Left cardiac atrium (tissue), 4 donors: Measurements from ENCODE around the gene TENM3. TPM values are rescaled to one million over a fixed set of nuclear protein-coding genes. Genes with fewer than 3 reads are reported as not detected.

Experiments
- ATAC-seq, 2 donors: fragments of 200-7000 bp; cut with Tn5 transposase; one replicate each; pipeline ENCODE4 v1.9.1; 2020; ENCODE audit warnings: mild to moderate bottlenecking in 2 of 2, moderate library complexity in 2 of 2
- DNase-seq: peaks from one replicate; pipeline ENCODE4 v3.0.0-alpha.2; 2020
- intact Hi-C, 2 donors: fragments of 100-400 bp; cut with DNase I; formaldehyde crosslinking; loops; one replicate each; pipeline versions ENCODE4 v1.14.1 to v1.15.1; 2022 to 2023
- total RNA-seq, 2 donors: library from RNA; stranded (reverse); fragmentation: NEBNext Ultra II Directional; extraction: Animal tissue kit (Norgen Biotek cat#: 25700); gene quantifications; one replicate each; pipeline ENCODE4 v1.2.1, GENCODE V29; 2021
- donor health status: DM: no; HTN: yes; CAD: no.
- donor health status: DM: no; HTN: yes; CAD: no; lungs with severe emphysema.
- donor health status: DM: yes; HTN: yes; CAD: no.
- donor health status: Dilated cardiomyopathy.

TENM3 gene
- total RNA-seq, 2 donors from 2014 or later, result 6.6 to 9.2 TPM

DNA sequence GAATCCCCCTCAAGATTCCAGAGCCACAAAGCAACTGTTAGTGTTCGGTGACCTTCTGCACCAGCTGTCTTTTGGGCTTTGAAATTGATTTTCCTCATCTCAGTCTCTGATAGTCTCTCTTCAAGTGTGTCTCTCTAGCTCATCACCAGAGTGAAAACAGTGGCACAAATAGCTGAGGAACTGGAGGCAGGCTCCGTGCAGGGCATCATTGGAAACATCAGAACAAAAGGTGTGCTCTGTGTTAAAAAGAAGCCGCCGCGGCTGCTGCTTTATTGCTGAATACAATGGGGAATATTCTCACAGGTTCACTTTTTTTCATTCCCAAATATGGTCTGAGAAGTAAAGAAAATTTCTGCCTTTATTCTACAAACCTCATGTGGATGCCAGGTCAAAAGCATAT, 376.5 kb downstream of the TENM3 start:
- intact Hi-C loops, result no loop called here
- no peak for ATAC-seq
- DNase-seq, result no peak

DNA sequence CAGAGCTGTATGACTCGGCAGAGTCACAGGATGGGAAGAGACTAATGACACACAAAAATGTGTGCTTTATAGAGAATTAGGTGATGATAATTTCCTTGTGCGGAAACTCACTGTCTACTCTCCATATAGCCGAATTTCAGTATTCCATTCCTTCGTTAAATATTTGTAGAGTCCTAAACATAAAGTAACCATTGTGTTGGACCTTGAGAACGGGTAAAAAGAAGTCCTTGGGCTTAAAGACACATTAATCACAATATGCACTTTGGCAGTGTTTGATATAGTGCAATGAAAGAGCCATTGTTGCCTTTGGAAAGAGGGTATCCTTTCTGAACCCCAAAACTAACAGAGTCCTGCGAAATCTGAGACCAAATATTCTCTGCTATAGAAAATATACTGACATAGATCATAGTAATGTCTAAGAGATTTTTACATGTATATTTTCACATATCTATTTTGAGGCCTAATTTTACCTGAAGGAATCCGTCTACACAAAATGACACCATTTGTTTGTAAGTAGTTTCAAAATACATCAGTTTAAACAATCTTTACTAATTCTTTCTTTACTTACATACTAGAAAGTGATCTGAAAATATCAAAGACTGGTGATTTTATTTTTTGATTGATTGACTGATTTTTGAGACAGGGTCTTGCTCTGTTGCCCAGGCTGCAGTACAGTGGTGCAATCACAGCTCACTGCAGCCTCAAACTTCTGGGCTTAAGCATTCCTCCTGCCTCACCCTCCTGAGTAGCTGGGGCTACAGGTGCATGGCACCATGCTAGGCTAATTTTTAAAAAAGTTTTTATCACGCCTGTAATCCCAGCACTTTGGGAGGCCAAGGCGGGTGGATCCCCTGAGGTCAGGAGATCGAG, 377.1 kb downstream of the TENM3 start:
- intact Hi-C loops, result no loop called here
- DNase-seq (no peak), ATAC-seq (no peak)

DNA sequence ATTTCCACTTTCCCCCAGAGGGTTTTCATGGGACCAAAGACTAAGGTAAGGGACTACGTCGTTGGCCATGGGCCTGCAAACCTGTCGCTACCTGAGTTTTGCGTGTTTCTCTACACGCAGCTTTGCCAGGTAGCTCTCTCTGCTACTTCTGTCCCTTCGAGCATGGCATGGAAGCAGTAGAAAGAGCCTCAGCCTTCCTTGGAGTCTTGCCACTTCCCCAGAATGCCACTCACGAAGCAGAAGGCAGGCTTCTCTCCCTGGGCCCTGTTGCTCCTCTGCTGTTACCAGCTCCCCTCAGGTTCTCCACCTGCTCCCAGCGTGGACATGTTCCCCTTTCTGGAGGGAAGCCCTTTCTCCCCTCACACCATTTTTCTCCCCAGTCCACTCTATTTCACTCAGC, 381.1 kb downstream of the TENM3 start:
- DNase-seq (no peak), ATAC-seq (no peak)
- intact Hi-C loops, result no loop called here

DNA sequence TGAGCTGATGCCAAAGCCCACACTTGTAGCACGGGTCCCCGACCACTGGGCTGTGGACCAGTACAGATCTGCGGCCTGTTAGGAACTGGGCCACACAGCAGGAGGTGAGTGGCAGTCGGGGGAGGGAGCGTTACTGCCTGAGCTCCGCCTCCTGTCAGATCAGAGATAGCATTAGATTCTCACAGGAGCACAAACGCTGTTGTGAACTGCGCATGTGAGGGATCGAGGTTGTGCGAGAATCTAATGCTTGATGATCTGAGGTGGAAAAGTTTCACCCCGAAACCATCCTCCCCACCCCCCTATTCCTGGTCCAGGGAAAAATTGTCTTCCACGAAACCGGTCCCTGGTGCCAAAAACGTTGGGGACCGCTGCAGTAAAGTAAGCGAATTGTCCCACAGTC, 382.0 kb downstream of the TENM3 start:
- DNase-seq (no peak), ATAC-seq (no peak)
- intact Hi-C loops, result no loop called here

DNA sequence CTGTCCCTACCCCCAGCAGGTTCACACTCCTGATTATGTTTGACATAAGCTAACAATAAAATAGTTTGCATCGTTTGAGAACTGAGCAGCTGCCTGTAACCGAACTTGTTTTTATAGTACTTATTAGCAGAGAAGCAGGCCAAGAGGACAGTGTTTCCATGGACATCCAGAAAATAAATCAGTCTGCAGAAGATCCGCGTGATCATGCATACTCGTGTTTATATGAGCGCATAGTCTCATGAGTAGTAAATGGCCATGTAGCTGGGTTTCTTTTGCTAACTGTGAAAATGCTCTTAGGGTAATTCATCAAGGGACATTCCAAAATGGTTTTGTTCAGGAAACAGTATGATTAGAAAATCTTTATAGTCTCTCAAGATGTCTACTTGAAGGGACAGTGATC, 384.8 kb downstream of the TENM3 start:
- ATAC-seq, result no peak
- intact Hi-C loops, result no loop called here

DNA sequence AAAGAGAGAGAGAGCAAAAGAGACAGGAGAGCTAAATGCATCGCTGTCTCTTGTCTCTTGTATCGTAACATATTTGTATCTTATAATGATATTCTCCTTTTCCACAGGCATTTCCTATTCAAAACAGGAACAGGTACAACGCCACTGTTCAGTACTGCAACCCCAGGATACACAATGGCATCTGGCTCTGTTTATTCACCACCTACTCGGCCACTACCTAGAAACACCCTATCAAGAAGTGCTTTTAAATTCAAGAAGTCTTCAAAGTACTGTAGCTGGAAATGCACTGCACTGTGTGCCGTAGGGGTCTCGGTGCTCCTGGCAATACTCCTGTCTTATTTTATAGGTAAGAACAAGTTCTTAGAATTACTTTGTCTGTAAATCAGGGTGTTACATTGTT, 385.3 kb downstream of the TENM3 start:
- intact Hi-C loops, result no loop called here
- ATAC-seq (no peak), DNase-seq (no peak)

More for the DNA sequence above, 384.8 kb downstream of the TENM3 start:
- no peak for DNase-seq

DNA sequence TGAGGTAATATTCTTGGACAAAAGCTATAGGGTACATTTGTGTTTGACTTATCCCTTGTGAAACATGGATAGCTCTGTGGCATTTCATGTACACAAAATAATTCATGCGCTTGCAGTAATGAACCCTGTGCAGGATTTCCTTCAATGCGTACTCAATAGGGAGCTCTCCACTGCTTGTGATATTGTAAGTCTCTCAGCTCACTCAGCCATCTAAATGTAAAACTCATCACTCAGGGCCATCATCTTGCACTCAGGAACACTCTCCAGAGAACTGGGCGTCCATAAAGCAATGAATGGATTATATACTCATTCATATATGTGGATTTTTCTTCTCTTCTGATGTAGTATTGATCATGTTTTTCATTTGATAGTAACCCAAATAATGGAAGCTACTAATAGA, 385.9 kb downstream of the TENM3 start:
- intact Hi-C loops, result no loop called here
- ATAC-seq (no peak), DNase-seq (no peak)

DNA sequence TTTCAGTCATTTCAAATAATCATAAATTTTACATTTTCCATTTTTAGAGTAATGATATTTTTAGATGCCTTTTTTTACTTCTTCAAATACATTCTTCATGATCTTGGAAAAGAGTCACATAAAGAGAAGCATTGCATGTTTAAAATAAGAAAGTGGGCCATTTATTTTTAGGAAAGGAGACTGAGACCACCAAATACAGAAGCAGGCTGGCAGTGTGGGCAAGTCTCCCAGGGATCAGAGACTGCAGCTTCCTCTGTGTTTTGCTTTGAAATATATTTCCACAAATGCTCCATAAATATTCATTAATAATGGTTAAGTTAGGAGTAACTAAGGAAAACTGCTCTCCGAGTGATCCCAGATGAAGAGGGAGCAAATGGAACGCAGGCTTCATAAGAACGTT, 397.3 kb downstream of the TENM3 start:
- no peak for ATAC-seq
- DNase-seq, result no peak
- intact Hi-C loops, result no loop called here

DNA sequence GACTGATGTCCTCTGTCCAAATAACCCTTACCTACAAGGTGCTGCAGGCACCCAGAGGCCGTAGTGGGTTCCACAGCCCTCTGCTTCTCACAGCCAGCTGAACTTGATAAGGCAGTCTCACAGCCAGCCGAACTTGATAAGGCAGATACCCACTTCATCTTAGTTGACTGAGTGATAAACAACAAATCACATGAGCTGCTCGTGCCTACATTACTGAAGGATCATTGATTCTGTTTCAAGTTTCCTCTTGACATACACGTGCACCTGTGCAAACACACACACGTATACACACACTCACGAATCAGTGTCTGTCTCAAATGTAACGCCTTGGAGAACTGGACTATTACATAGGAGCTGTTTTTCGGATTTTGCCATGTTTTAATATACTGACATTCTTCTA, 397.7 kb downstream of the TENM3 start:
- ATAC-seq (no peak), DNase-seq (no peak)
- intact Hi-C loops, result no loop called here

DNA sequence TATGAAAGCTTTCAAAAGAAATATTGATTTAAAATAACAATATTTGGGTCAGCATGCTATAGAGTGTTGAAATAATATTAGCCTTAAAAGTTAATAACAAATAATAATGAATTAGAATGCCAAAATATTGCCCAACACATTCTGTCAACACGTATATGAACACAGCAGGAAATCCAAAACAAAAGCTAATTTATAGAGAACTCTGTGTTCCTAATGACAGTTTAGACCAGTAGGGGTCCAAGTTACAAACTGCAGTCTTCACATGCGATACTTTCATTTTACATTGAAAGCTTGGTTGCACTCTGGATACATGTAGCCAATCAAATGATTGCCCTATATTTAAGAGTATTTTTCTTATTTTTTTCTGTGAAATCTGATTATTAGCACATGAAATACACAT, 399.6 kb downstream of the TENM3 start:
- DNase-seq (no peak), ATAC-seq (no peak)
- intact Hi-C loops, result no loop called here

DNA sequence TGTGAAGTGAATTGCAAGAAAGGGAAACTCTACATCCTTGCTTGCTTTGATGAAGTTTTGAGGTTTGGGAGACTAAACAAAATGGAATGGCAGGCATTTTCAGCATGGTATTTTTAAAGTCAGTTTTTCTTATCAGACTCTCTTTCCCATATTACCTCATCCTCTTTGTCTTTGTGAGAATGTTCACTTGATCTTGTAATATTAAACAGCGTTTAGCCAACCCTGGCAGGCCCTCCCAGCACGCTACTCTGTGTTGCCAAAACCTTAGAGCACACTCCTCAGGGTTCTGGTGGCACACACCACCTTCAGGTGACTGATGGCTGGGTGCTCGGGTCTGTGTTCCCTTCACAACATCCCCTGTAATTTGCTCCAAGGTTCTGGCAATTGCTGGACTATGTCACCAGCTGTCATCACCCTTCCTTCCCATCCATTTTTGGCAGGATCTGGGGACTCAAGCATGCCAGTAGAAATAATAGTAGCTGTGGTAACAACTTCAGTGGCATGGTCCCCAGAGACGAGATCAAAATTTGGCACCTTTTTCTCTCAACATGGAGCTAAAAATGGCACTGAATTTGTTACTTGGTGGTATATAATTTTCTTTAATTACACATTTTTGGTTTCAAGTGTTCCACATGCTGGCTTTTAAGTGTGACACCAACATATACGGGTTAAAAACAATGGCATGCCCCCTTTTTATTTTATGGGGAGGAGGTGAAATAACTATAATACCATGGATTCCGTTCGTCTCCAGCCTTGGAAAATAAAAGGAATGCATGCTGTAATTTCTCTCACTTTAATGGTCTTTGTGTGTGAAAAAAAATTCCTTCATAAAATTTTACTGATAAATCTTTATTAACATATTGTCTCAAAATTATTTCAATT, 400.8 kb downstream of the TENM3 start:
- intact Hi-C loops, result no loop called here
- peak; percentile 36 for DNase-seq
- peak; percentile 95 to 97 for ATAC-seq

DNA sequence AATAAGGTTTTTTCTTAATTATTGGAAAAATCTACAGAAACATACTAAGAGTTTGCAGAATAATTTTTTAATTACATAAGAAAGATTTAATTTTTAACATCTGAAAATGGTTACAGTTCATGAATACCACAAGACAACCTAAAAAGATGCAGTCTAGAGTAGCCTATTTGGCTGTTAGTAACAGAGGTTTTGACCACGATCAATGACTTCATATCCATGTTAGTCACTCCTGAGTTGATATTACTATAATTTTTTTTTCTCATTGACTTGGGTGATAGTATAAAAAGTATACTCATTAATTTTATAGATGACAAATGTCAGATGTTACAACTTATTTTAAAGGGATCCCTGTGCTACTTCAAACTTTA, 401.5 kb downstream of the TENM3 start:
- DNase-seq (no peak), ATAC-seq (no peak)
- intact Hi-C loops, result no loop called here

DNA sequence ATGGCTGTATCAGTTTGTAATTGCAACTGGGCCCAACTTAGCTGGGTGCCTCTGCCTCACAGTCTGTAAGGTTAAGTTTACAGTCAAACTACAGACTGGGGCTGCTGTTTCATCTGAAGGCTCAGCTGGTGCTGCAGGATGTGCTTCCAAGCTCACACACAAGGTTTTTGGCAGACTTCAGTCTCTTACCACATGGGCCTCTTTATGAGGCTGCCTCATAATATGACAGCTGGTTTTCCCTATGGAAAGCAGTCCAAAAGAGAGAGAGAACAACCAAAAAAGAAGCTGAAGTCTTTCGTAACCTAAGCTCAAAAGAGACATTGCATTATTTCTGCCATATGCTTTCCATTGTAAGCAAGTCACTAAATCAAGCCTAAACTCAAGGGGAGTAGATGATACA, 402.3 kb downstream of the TENM3 start:
- no peak for DNase-seq
- intact Hi-C loops, result no loop called here
- no peak for ATAC-seq

DNA sequence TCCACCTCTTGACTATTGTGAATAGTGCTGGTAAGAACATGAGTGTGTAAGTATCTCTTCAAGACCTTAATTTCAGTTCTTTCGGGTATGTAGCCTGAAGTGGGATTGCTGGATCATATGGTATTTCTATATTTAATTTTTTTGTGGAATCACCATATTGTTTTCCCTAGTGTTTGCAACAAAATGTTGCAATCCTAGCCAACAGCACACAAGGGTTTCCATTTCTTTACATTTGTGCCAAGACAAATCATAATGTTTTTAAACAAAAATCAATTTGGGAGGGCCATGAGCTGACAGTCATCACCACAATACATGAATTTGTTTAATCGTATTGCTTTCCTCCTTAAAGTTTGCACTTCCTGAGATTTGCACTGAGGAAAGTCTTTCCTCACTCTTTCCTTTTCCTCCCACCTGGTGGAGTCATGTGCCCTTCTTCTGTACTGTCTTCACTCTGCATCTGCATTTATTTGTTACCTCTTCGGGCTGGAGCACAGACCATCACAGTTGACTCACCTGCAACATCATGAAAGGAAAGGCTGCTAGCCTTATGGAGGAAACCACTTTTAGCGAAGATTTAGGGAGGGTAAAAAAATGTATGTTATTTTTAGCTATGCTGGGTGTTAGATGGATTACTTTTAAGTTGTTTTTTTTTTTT, 404.6 kb downstream of the TENM3 start:
- intact Hi-C loops, result no loop called here
- no peak for DNase-seq
- no peak for ATAC-seq

DNA sequence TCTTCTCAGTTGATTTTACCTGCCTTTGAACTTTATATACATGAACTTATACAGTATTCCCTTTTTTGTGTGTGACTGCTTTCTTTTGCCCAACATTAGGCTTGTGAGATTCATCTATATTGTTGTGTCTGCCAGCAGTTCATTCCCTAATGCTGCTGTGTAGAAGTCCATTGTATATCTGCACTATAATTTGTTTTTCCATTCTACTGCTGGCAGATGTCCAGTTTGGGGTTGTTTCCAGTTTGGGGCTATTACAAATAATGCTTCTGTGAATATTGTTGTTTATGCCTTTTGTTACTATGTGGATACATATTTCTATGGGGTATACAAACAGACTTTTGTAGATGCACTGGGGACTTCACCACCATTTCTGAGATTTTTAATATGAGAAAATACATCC, 405.6 kb downstream of the TENM3 start:
- DNase-seq, result no peak
- intact Hi-C loops, result no loop called here
- no peak for ATAC-seq

DNA sequence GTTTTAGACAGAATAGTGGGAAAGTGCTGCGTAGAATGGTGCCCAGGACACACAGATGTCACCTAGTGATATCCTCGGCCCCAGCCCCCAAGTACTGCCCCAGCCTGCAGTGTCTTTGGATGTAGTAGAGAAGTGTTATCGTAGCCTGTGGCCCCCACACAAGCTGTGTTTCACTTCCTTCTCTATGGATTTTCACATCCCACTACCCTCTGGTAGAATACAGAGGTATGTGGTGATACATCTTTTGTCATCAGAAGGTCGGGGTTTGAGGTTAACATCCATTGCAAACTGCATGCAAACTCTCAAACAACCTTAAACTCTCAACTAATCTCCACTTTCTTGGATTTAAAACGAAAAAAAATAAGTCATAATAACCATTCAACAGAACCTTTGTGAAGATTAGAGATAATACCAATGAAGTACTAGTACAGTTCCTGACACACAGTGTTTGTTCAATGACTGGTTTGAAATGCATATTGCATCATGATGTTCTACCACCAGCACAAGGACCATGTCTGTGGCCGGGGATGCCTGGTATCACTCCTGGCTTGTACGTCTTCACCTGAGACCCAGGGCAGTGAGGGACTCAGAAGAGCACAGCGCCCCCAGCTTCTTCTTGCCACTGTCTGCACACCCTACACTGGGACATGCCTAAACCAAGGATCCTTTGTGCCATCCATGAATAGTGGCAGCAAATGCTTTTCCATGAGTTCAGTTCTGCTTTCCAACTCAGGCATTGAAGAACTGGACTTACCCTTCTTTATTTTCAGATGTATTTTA, 406.7 kb downstream of the TENM3 start:
- intact Hi-C loops, result no loop called here
- DNase-seq (no peak), ATAC-seq (no peak)

DNA sequence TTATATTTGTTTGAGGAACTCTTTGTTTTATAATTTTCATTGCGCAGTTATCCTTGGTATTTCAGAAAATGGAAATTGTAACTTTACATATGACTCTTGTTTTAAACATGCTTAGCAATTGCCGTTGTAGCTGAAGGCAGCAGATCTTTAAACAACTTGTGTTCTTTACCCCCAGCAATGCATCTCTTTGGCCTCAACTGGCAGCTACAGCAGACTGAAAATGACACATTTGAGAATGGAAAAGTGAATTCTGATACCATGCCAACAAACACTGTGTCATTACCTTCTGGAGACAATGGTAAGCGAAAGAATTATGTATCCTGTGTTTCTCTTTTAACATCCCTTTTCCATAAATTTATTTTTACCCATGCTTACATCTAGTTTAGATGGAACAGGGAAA, 410.4 kb downstream of the TENM3 start:
- no peak for ATAC-seq
- no peak for DNase-seq
- intact Hi-C loops, result no loop called here

DNA sequence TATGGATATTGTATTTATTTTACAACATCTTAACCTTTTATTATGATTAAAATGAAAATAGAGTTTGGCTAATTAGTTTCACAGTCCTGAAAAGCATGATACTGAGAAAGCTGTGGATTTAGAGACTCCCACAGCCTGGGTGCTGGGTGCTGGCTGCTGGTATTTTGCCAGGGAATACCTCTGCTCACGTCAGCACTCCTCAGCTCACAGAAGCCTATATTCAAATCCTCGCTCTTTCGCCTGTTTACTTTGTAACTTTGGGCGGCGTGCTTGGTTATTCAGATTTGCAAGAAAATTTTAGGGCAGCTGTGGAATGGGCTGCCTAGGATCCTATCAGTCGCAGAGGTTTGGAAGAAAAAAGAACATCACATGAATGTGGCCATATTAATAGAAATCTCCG, 412.1 kb downstream of the TENM3 start:
- intact Hi-C loops, result no loop called here
- ATAC-seq, result peak in 1 of 2 donors; percentile 18

DNA sequence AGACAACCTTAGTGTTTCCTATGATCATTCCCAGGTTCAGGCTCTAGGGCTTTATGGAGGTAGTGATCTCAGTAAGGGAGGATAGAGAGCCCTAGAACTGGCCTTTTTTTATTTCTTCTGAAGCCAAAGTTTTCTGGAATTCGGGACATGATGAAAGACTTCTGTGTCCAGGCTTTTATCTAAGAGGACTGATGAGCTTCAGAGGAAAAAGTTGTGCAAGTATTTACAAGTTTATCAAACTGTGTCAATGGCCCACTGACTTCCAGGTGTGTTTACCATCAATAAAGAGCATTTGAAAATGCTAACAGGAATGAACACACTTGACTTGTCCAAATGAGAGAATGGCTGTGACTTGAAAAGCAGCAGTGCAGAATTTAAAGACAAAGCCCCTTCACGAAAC, 419.3 kb downstream of the TENM3 start:
- no peak for ATAC-seq
- intact Hi-C loops, result no loop called here
- DNase-seq, result no peak

More for the DNA sequence above, 412.1 kb downstream of the TENM3 start:
- no peak for DNase-seq
